Heart right ventricle (tissue), 16 donors: Measurements from ENCODE around the gene SPDYE16. TPM values are rescaled to one million over a fixed set of nuclear protein-coding genes. Genes with fewer than 3 reads are reported as not detected.
A peak's percentile ranks its signal among the peaks of the same experiment; 100 is the strongest.
"Not testable (repeated sequence)": the region's sequence is repeated elsewhere in the genome, so short reads cannot be mapped to it uniquely, and the experiment has no call there.

Experiments used
- ATAC-seq, 8 donors: fragments of 200-7000 bp; cut with Tn5 transposase; one replicate each; pipeline ENCODE4 v1.9.1; 2020; ENCODE audit warnings: mild to moderate bottlenecking in 8 of 8, moderate library complexity in 8 of 8, moderate number of reproducible peaks in 1 of 8
- DNase-seq, 2 donors: peaks; one replicate each; pipeline ENCODE4 v3.0.0-alpha.2; 2020
- H3K27ac ChIP-seq, 10 donors: fragments of 200-600 bp; sonication (generic) in 2 of 10; one replicate each; pipeline versions ENCODE4 v1.5.0 to v1.8.0; 2020 to 2022; ENCODE audit warnings: mild to moderate bottlenecking in 3 of 10
- H3K27me3 ChIP-seq, 7 donors: fragments of 200-600 bp; one replicate each; pipeline ENCODE4 v1.8.0; 2021 to 2022; ENCODE audit warnings: mild to moderate bottlenecking in 2 of 7
- H3K36me3 ChIP-seq, 9 donors: fragments of 200-600 bp; sonication (generic) in 1 of 9; one replicate each; pipeline versions ENCODE4 v1.5.0 to v1.8.0; 2020 to 2022; ENCODE audit warnings: mild to moderate bottlenecking in 2 of 9
- H3K4me1 ChIP-seq, 9 donors: fragments of 200-600 bp; sonication (generic) in 1 of 9; one replicate each; pipeline versions ENCODE4 v1.5.0 to v1.8.0; 2020 to 2022; ENCODE audit warnings: mild to moderate bottlenecking in 4 of 9
- H3K4me3 ChIP-seq, 10 donors: fragments of 200-600 bp; sonication (generic) in 2 of 10; one replicate each; pipeline versions ENCODE4 v1.5.0 to v1.8.0; 2020 to 2022; ENCODE audit warnings: mild to moderate bottlenecking in 7 of 10, moderate library complexity in 2 of 10
- H3K9me3 ChIP-seq, 11 donors: fragments of 200-600 bp in 10 of 11; sonication (generic) in 2 of 11; one replicate each; pipeline versions ENCODE4 v1.5.0 to v1.8.0; 2013 to 2022; ENCODE audit warnings: mild to moderate bottlenecking in 2 of 11, control low read depth in 1 of 11, moderate library complexity in 1 of 11
- CTCF ChIP-seq, 9 donors: fragments of 200-600 bp; sonication (generic) in 2 of 9; IDR thresholded peaks; one replicate each; pipeline versions ENCODE4 v1.5.0 to v1.8.0; 2021 to 2022; ENCODE audit warnings: antibody characterized with exemption in 9 of 9, mild to moderate bottlenecking in 5 of 9, moderate library complexity in 1 of 9
- WGBS, 2 donors: extraction: QIAGEN DNeasy Blood & Tissue Kit; methylation state at CpG; one replicate each; pipeline ENCODE4 v1.1.7; 2013; ENCODE audit warnings: inconsistent platforms in 1 of 2; 5-methylcytosine and 5-hydroxymethylcytosine counted together
- intact Hi-C, 10 donors: fragments of 100-400 bp; cut with DNase I; formaldehyde crosslinking; loops; one replicate each; pipeline versions ENCODE4 v1.11.1 to v1.14.2; 2022
- polyA plus RNA-seq, 2 donors: library from polyadenylated mRNA; stranded (reverse); fragments of 200-250 nt; gene quantifications; one replicate each; pipeline ENCODE4 v1.2.3, GENCODE V29; 2013
- total RNA-seq, 10 donors: library from RNA; stranded (reverse); fragmentation: NEBNext Ultra II Directional in 3 of 10; extraction: Animal tissue kit (Norgen Biotek cat#: 25700) in 3 of 10; gene quantifications; one replicate each; pipeline versions ENCODE4 v1.2.1 to v1.2.4, GENCODE V29; 2021 to 2023
- donor health status: Arrhythmogenic right ventricular cardiomyopathy.
- donor health status: ischemic (EF 13 %, LVEDD 7.1; RV severe dilation, severe dysfunction).
- donor health status: healthy with polysubstance abuse.
- donor health status: DM: no; HTN: yes; CAD: no.
- donor health status: DM: no; HTN: no; CAD: no.
- donor health status: ischemic (EF 25% LVEDD 6.9; RV normal size, moderate dysfunction).
- donor health status: ischemic (EF 25% LVEDD 5.7; RV mildly dilated, moderate dysfunction).
- donor health status: healthy.
- donor health status: DM: yes; HTN: yes; CAD: no.
- donor health status: Ischemic cardiomyopathy.
- donor health status: ischemic (EF 35%, LVEDD 5.7; RV mildly dilated, moderate dysfunction).
- donor health status: nonischemic (EF 11% LVEDD 7.7; RV severe dilation, severe dysfunction).
- donor health status: DM: yes; HTN: yes; CAD: no.
- donor health status: PGD.
- donor health status: ischemic (EF 29% LVEDD 5.4; RV normal size, mild dysfunction).
- donor health status: nonischemic (EF 23%, LVEDD 6.1; RV moderate dilation, normal function).

SPDYE16 gene
- total and polyA plus RNA-seq, 12 donors = 0.06 to 0.57 (median 0.22) TPM; not detected in 7

GRCh38 chr7:76505168-76506080 is 37.7 kb downstream of the SPDYE16 start:
- Histone ChIP-seq H3K4me1 (peaks cover 0 to 7% (median 0%) of the 10 kb centered on the region in 9 donors), H3K9me3 (no peaks in the 10 kb centered on the region), H3K27me3 (no peaks in the 10 kb centered on the region), H3K36me3 (peaks cover 0 to 47% (median 5%) of the 10 kb centered on the region in 9 donors), H3K27ac (no peak overlapping the region), H3K4me3 (no peak overlapping the region)
- DNase-seq = no peak
- TF ChIP-seq CTCF (IDR thresholded peaks at IDR 0.05) = no peak
- ATAC-seq = no peak
- WGBS, 2 donors = 94 to 95% methylated on average over 31 to 32 of the region's 32 CpGs
- intact Hi-C loops = loop anchor here in 1 of 10 donors (10.0 kb wide), 1 partner anchor 489 kb away; no protein-coding TSS in a partner anchor

GRCh38 chr7:76504351-76505167 is 38.5 kb downstream of the SPDYE16 start:
- intact Hi-C loops = loop anchor here in 1 of 10 donors (10.0 kb wide), 1 partner anchor 490 kb away; no protein-coding TSS in a partner anchor
- H3K27me3 ChIP-seq, H3K9me3 ChIP-seq, DNase-seq, H3K4me3 ChIP-seq, H3K4me1 ChIP-seq, H3K27ac ChIP-seq: not testable (repeated sequence)
- WGBS, 2 donors = 87 to 90% methylated on average over 21 to 23 of the region's 33 CpGs
- peak in 1 of 8 donors; percentile 4 for ATAC-seq
- peaks cover 0 to 47% (median 5%) of the 10 kb centered on the region in 9 donors for H3K36me3 ChIP-seq

- ATAC-seq, H3K4me3 ChIP-seq, DNase-seq, H3K9me3 ChIP-seq, H3K27me3 ChIP-seq, H3K27ac ChIP-seq, H3K4me1 ChIP-seq: not testable (repeated sequence)
- H3K36me3 ChIP-seq = peaks cover 0 to 47% (median 5%) of the 10 kb centered on the region in 9 donors
- 90 to 93% methylated on average over 12 of the region's 12 CpGs for WGBS, 2 donors
- intact Hi-C loops = loop anchor here in 1 of 10 donors (10.0 kb wide), 1 partner anchor 492 kb away; no protein-coding TSS in a partner anchor
Measured at GRCh38 chr7:76503244-76503643, 39.9 kb downstream of the SPDYE16 start.

- H3K27me3 ChIP-seq, ATAC-seq, H3K4me3 ChIP-seq, DNase-seq, H3K9me3 ChIP-seq, H3K4me1 ChIP-seq, H3K27ac ChIP-seq: not testable (repeated sequence)
- H3K36me3 ChIP-seq = peaks cover 0 to 47% (median 5%) of the 10 kb centered on the region in 9 donors
- intact Hi-C loops = loop anchor here in 1 of 10 donors (10.0 kb wide), 1 partner anchor 492 kb away; no protein-coding TSS in a partner anchor
- 90 to 95% methylated on average over 16 of the region's 16 CpGs for WGBS, 2 donors
Measured at GRCh38 chr7:76502836-76503235, 40.3 kb downstream of the SPDYE16 start.

GRCh38 chr7:76502224-76502623 is 40.9 kb downstream of the SPDYE16 start:
- not testable (repeated sequence) for H3K27me3 ChIP-seq, H3K9me3 ChIP-seq, DNase-seq, H3K4me3 ChIP-seq, H3K27ac ChIP-seq, H3K4me1 ChIP-seq, ATAC-seq
- intact Hi-C loops = loop anchor here in 1 of 10 donors (10.0 kb wide), 1 partner anchor 493 kb away; no protein-coding TSS in a partner anchor
- WGBS, 2 donors = 81 to 85% methylated on average over 12 to 13 of the region's 13 CpGs
- H3K36me3 ChIP-seq = peaks cover 0 to 47% (median 5%) of the 10 kb centered on the region in 9 donors

- H3K27ac ChIP-seq, DNase-seq, H3K4me1 ChIP-seq, H3K27me3 ChIP-seq, H3K4me3 ChIP-seq, H3K9me3 ChIP-seq: not testable (repeated sequence)
- H3K36me3 ChIP-seq = peaks cover 0 to 24% (median 0%) of the 10 kb centered on the region in 9 donors
- peak in 2 of 8 donors; percentile 28 to 68 for ATAC-seq
- WGBS, 2 donors = 66 to 72% methylated on average over 4 to 6 of the region's 19 CpGs
- intact Hi-C loops = loop anchor here in 1 of 10 donors (10.0 kb wide), 1 partner anchor 495 kb away; no protein-coding TSS in a partner anchor
Measured at GRCh38 chr7:76499924-76500241, 43.2 kb downstream of the SPDYE16 start.

- H3K9me3 ChIP-seq, H3K27ac ChIP-seq, DNase-seq, H3K4me3 ChIP-seq, H3K4me1 ChIP-seq, intact Hi-C loops, H3K27me3 ChIP-seq, ATAC-seq: not testable (repeated sequence)
- H3K36me3 ChIP-seq = peaks cover 0 to 22% (median 0%) of the 10 kb centered on the region in 9 donors
- WGBS, 2 donors = 85 to 95% methylated on average over 7 to 16 of the region's 28 CpGs
Measured at GRCh38 chr7:76499201-76499923, 43.7 kb downstream of the SPDYE16 start.

DNA sequence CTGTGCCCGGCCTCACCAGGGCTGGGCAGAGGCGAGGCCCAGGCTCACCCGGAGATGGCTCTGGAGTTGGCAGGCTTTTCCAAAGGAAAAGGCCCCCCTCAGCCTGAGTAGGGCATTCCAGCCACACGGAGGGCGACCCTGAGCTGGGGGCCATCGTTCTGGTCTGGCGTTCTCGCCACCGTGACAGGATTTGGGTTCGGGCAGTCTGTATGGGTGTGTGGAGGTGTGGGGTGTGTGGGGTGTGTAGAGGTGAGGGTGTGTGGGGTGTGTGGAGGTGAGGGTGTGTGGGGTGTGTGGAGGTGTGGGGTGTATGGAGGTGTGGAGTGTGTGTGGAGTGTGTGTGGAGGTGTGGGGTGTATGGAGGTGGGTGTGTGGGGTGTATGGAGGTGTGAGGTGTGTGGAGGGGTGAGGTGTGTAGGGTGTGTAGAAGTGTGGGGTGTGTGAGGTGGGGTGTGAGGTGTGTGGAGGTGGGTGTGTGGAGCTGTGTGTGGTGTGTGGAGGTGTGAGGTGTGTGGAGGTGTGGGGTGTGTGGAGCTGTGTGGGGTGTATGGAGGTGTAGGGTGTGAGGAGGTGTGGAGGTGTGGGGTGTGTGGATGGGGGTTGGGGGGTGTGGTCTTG is 44.4 kb downstream of the SPDYE16 start:
- H3K36me3 ChIP-seq = peaks cover 0 to 22% (median 0%) of the 10 kb centered on the region in 9 donors
- DNase-seq, H3K4me3 ChIP-seq, H3K4me1 ChIP-seq, H3K27ac ChIP-seq, H3K27me3 ChIP-seq, intact Hi-C loops, H3K9me3 ChIP-seq: not testable (repeated sequence)
- WGBS, 2 donors = 93 to 94% methylated on average over 6 to 8 of the region's 10 CpGs
- ATAC-seq = peak in 1 of 8 donors; percentile 6
